IMR-90 (cell line): ENCODE results near the gene RIMS4.

Experiments
- CTCF ChIP-seq: conservative IDR thresholded peaks from 2 replicates; pipeline ENCODE4 v1.5.1; 2012; ENCODE audit warnings: mild to moderate bottlenecking, low read depth, low read length, improper control_type of control experiment
- MAFK ChIP-seq: IDR thresholded peaks from 2 replicates; pipeline ENCODE4 v1.6.1; 2012; ENCODE audit warnings: low read depth, low read length, improper control_type of control experiment
- MXI1 ChIP-seq: IDR thresholded peaks from 2 replicates; pipeline ENCODE4 v1.6.1; 2012; ENCODE audit warnings: low read depth, mild to moderate bottlenecking, low read length, moderate library complexity, borderline replicate concordance
- POLR2A ChIP-seq: IDR thresholded peaks from 2 replicates; pipeline ENCODE4 v1.6.1; 2012; ENCODE audit warnings: mild to moderate bottlenecking, low read depth, low read length
- RFX5 ChIP-seq: IDR thresholded peaks from 2 replicates; pipeline ENCODE4 v1.8.0; 2012; ENCODE audit warnings: low read depth, mild to moderate bottlenecking, low read length, moderate library complexity
- TF ChIP-seq, protein P1 (sequence below): fragments of 150-350 bp; IDR thresholded peaks from 2 replicates; pipeline ENCODE4 v1.6.1; 2017; ENCODE audit warnings: mild to moderate bottlenecking, antibody characterized with exemption, low read length, low read depth

DNA sequence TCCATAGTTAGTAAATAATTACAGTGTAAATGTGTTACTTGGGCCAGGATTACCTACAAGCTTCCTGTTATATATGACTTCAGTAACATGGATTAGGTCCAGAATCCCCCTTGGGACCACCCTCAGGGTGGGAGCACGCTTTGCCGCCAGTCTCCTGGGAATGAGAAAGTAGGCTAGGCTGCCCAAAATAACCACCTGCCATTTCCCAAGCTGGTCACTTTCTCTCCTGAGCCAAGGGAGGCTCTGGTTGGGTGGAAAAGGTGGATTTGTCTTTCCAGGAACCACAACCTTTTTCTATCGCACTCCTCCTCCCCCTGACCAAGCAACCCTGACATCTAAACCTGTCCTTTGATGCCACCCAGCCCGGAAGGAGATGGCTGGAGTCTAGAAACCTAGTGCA lies 9.6 kb upstream of the RIMS4 start:
- TF ChIP-seq CTCF: no peak
- TF ChIP-seq MAFK: no peak
- TF ChIP-seq, protein P1, sequence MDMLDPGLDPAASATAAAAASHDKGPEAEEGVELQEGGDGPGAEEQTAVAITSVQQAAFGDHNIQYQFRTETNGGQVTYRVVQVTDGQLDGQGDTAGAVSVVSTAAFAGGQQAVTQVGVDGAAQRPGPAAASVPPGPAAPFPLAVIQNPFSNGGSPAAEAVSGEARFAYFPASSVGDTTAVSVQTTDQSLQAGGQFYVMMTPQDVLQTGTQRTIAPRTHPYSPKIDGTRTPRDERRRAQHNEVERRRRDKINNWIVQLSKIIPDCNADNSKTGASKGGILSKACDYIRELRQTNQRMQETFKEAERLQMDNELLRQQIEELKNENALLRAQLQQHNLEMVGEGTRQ: no peak
- TF ChIP-seq POLR2A: no peak
- no peak for TF ChIP-seq MXI1
- no peak for TF ChIP-seq RFX5
